ENCODE measurements around the gene FGD5. TPM values are rescaled to one million over a fixed set of nuclear protein-coding genes. Genes with fewer than 3 reads are reported as not detected.

The FGD5 gene
- polyA plus RNA-seq, 1 donor from 2014 or later, result not detected

DNA sequence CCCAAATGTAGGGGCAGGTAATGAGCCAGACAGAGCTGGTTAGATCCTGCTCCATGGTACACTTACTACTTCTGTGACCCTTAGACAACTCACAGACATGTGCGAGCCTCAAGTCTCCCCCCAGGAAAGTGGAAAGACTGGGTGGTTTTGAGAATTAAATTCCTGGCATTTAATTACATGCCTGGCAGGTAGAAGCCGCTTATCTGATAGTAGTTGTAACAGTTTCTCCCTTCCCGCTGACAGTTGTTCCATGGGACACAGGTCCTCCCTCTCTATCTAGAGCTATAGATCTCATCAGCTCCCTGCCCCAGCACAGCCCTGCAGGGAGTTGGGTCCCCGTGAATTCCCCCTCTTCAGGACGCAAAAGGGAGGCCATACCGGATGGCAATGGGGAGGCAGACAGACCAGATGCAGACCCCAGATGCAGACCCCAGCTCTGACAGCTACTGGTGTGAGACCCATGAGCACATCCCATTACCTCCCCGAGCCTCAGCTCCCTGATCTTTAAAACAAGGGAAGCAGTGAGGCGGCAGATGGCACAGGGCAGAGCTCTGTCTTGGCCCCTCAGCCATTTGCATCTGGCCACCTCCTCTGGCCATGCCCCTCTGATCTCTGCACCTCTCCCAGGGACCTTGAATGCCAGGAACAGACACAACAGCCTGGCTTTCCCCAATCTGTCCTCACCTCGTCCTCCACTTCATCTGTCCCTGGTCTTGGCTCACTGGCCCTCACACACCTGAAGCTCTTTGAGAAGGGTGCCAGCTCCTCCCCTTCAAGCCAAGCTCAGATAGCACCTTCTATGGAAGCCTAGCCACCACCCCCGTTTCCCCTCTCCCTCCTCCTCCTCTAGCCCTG, 94.5 kb downstream of the FGD5 start:
- no peaks in the 10 kb centered on the region for H3K36me3 Mint-ChIP-seq
- H3K4me1 Mint-ChIP-seq, result no peaks in the 10 kb centered on the region
- H3K9me3 Mint-ChIP-seq, result no peaks in the 10 kb centered on the region
- no peak overlapping the region for H3K27ac Mint-ChIP-seq
- peaks cover 13% of the 10 kb centered on the region for H3K27me3 Mint-ChIP-seq
- H3K4me3 Mint-ChIP-seq, result no peak overlapping the region

DNA sequence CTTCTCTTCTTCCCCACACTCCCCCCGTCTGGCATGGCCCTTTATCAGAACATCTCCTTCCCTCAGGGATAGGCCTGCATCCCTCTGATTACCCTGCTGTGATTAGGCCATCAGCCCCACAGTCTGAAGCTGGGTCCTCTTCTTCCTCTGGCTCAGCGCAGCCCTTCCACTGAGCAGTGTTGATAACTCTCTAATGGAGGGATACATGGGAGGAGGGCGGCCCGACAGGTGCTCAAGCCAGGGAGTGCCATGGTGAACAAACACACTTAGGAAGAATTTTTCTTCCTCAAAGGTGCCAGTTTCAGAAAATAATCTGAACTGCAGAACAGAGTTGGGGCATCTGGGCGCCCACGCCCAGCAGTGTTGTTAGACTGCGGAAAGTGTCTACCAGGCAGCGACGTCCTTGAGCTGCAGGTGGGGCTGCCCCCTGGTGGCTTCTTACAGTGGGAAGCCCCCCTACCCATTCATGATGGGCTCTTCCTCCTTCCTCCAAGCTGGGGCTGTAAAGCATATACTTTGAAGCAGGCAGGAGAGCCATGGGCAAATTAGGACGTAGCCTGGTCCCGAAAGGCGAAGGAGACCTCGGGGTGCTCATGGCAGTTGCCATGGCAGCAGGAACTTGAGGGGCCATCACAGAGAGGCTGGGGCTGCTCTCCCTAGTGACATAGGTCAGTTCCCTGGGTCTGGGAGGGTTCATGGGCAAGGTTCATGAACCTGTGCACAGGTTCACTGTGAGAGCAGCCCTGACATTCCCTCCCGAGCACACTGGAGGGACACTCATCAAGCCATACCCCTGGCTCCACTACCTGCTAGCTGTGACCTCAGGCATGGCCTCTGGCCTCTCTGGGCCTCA, 95.4 kb downstream of the FGD5 start:
- peaks cover 10% of the 10 kb centered on the region for H3K27me3 Mint-ChIP-seq
- no peaks in the 10 kb centered on the region for H3K9me3 Mint-ChIP-seq
- no peaks in the 10 kb centered on the region for H3K36me3 Mint-ChIP-seq
- no peak overlapping the region for H3K4me3 Mint-ChIP-seq
- no peaks in the 10 kb centered on the region for H3K4me1 Mint-ChIP-seq
- H3K27ac Mint-ChIP-seq, result peak overlapping the region in 1 of 3 donors; percentile 50

DNA sequence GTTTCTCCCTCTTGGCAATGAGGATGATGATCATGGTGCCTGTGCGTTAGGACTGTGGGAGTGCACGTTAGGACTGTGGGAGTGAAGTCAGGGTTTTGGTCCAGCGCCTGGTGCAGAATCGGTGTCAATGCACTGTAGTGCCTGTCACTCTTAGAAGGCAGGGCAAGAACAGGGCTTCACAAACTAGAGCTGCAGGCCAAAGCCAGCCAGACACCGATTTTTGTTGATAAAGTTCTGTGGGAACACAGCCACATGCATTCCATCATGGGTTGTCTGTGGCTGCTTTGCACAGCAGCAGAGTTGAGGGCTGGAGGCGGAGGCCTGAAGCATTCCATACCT, 96.0 kb downstream of the FGD5 start:
- Mint-ChIP-seq H3K4me1 (no peaks in the 10 kb centered on the region), H3K27me3 (peaks cover 7% of the 10 kb centered on the region), H3K9me3 (no peaks in the 10 kb centered on the region), H3K27ac (no peak overlapping the region), H3K4me3 (no peak overlapping the region), H3K36me3 (no peaks in the 10 kb centered on the region)

DNA sequence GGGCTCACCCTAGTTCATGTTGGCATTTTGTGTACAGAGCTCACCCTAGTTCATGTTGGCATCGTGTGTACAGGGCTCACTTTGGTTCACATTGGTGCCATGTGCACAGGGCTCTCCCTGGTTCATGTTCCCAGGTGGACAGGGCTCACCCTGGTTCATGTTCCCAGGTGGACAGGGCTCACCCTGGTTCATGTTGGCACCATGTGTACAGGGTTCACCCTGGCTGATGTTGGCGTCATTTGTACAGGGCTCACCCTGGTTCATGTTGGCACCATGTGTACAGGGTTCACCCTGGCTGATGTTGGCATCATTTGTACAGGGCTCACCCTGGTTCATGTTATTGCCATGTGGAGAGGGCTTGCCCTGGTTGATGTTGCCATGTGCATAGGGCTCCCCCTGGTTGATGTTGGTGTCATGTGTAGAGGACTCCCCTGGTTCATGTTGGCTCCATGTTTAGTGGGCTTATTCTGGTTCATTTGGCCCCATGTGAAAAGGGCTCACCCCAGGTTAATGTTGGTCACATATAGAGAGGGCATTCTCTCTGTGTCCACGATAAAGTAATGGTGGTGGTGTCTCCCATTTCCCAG, 97.0 kb downstream of the FGD5 start:
- Mint-ChIP-seq H3K4me1 (no peaks in the 10 kb centered on the region), H3K27ac (no peak overlapping the region), H3K27me3 (peaks cover 7% of the 10 kb centered on the region), H3K9me3 (no peaks in the 10 kb centered on the region), H3K4me3 (no peak overlapping the region), H3K36me3 (no peaks in the 10 kb centered on the region)

DNA sequence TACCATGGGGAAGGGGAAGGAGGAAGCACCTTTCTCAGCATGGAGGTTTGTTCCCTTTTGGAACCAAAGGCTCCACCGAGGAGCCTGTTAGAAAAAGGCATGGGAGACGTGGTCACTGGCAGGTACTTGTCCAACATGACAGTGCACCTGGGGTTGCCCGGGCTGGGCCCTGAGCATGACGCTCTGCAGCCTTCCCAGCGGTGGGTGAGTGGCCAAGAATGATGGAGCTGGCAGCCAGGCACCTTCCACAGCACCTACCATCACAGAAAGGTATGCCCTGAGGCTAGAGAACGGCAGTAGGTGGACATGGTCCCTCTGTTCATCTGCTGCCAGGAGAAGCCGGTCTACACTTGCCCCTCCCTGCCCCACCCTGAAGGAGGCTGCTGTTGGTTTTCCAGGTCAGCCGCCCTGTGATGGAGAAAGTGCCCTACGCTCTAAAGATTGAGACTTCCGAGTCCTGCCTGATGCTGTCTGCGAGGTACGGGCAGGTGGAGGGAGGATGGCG, 99.6 kb downstream of the FGD5 start:
- peaks cover 4% of the 10 kb centered on the region for H3K27me3 Mint-ChIP-seq
- no peak overlapping the region for H3K27ac Mint-ChIP-seq
- H3K4me1 Mint-ChIP-seq, result no peaks in the 10 kb centered on the region
- H3K9me3 Mint-ChIP-seq, result no peaks in the 10 kb centered on the region
- no peak overlapping the region for H3K4me3 Mint-ChIP-seq
- H3K36me3 Mint-ChIP-seq, result no peaks in the 10 kb centered on the region

DNA sequence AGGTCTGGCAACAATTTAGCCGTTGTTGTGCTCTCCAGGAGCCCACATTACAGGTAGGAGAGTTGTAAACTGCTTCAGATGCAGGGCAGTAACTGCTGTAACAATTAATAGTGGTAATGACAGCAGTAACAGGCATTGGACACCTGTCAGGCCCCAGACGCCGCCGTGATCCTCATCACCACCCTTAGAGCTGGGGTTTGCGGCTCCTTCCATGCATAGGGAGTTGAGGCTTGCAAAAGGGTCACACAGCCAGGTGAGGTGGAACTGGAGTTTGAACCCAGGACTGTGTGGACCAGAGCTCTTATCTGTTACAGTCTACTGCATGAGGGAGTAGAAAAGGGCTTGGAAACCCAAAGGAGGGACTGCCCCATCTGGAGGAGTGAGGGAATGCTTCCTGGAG, 101.8 kb downstream of the FGD5 start:
- H3K27me3 Mint-ChIP-seq, result peaks cover 1% of the 10 kb centered on the region
- no peak overlapping the region for H3K27ac Mint-ChIP-seq
- H3K36me3 Mint-ChIP-seq, result no peaks in the 10 kb centered on the region
- H3K4me1 Mint-ChIP-seq, result no peaks in the 10 kb centered on the region
- H3K9me3 Mint-ChIP-seq, result no peaks in the 10 kb centered on the region
- H3K4me3 Mint-ChIP-seq, result no peak overlapping the region

DNA sequence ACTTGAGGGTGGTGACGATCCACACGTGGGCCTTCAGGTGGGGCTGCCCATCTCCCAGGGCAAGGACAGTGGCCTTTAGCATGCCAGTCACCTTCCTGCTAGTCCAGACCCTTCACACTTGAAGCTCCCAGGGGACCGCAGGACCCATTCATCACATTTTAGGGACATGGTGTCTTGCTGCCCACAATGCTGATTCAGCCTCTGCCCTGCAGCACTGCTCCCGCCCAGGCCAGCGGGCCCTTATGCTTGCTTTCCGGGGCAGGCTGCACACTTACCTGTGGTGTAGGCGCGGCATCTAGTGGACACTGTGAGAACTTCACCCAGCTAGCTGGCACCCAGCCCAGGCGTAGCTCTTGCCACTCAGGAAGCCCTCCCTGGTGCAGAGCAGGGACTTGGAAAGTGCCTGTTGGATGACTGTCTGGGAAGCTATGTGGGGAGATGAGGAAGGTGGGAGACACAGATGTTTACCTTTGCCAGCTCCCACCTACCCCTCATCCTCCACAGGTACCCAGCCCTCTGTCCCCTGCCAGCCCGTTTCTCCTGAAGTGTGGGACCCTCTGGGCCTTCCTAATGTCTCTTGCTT, 102.4 kb downstream of the FGD5 start:
- Mint-ChIP-seq H3K36me3 (no peaks in the 10 kb centered on the region), H3K9me3 (no peaks in the 10 kb centered on the region), H3K4me1 (peaks cover 0 to under 1% (median 0%) of the 10 kb centered on the region in 3 donors), H3K27me3 (peaks cover 1% of the 10 kb centered on the region), H3K4me3 (no peak overlapping the region), H3K27ac (no peak overlapping the region)

DNA sequence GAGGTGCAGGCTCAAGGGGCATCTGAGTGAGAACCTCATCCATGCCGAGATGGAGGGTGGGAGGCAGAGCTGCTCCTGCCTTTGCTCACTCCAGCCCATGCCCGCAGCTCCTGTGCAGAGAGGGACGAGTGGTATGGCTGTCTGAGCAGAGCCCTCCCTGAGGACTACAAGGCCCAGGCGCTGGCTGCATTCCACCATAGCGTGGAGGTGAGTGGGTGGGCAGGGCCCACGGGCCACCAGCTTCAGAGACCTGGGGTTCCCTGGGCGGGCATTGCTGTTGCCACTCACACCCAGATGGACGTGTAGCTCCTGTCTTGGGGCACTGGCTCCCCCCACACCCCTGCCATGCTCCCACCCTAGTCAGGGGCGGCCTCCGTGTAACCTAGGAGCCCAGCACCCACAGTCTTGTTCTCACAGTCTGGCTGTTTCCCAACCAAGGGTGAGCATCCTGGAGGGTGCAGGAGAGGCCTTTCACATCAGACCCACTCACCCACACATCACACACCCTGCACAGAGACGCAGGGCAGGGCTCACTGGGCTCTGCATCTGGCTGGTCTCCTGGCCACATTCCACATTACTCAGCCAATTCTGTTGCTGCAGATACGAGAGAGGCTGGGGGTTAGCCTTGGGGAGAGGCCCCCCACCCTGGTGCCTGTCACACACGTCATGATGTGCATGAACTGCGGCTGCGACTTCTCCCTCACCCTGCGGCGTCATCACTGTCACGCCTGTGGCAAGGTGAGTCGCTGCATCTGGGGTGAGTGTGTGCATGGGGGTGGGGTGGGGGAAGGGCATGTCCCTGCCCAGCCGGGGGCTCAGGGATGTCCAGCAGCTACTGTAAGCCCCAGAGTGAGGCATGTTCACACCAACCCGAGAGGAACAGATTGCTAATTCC, 103.3 kb downstream of the FGD5 start:
- H3K4me1 Mint-ChIP-seq, result peaks cover 0 to 1% (median 0%) of the 10 kb centered on the region in 3 donors
- no peak overlapping the region for H3K4me3 Mint-ChIP-seq
- H3K36me3 Mint-ChIP-seq, result no peaks in the 10 kb centered on the region
- peaks cover under 1% of the 10 kb centered on the region for H3K27me3 Mint-ChIP-seq
- H3K9me3 Mint-ChIP-seq, result no peaks in the 10 kb centered on the region
- peak overlapping the region in 1 of 3 donors; percentile 53 for H3K27ac Mint-ChIP-seq

DNA sequence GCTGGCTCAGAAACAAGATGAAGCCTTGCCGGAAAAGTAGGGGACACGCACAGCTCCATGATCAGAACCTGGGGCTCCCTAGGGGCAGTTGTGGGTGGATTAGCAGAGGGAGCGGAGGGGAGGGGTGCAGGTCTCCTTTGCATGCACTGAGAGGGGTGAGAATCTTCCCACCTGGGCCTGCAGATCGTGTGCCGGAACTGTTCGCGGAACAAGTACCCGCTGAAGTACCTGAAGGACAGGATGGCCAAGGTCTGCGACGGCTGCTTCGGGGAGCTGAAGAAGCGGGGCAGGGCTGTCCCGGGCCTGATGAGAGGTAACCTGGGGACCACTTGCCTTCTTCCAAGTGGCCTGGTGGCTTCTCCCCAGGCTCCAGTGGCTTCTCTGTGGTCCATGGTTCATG, 104.1 kb downstream of the FGD5 start:
- Mint-ChIP-seq H3K9me3 (no peaks in the 10 kb centered on the region), H3K27me3 (no peaks in the 10 kb centered on the region), H3K4me1 (peaks cover 0 to 1% (median 0%) of the 10 kb centered on the region in 3 donors), H3K36me3 (no peaks in the 10 kb centered on the region), H3K4me3 (no peak overlapping the region), H3K27ac (no peak overlapping the region)

DNA sequence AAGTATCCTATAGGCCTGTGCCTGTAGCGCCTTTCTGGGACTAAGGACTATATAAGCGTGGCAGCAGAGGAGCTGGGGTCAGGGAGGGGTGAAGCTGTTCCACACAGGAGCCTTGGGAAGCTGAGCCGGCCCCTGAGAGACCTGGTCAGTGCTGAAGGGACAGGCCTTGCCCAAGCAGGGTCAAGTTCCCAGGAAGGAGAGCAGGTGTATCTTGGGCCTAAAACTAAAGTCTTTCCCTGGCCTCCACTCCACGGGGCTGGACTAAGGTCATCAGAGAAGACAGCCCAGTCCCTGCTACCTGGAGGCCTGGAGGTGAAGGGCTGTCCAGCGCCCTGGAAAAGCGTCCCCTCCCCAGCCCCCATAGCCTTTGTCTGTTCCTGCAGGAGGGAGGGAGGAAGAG, 104.7 kb downstream of the FGD5 start:
- no peaks in the 10 kb centered on the region for H3K27me3 Mint-ChIP-seq
- H3K36me3 Mint-ChIP-seq, result no peaks in the 10 kb centered on the region
- peaks cover 0 to 1% (median 0%) of the 10 kb centered on the region in 3 donors for H3K4me1 Mint-ChIP-seq
- H3K4me3 Mint-ChIP-seq, result no peak overlapping the region
- H3K9me3 Mint-ChIP-seq, result no peaks in the 10 kb centered on the region
- no peak overlapping the region for H3K27ac Mint-ChIP-seq

DNA sequence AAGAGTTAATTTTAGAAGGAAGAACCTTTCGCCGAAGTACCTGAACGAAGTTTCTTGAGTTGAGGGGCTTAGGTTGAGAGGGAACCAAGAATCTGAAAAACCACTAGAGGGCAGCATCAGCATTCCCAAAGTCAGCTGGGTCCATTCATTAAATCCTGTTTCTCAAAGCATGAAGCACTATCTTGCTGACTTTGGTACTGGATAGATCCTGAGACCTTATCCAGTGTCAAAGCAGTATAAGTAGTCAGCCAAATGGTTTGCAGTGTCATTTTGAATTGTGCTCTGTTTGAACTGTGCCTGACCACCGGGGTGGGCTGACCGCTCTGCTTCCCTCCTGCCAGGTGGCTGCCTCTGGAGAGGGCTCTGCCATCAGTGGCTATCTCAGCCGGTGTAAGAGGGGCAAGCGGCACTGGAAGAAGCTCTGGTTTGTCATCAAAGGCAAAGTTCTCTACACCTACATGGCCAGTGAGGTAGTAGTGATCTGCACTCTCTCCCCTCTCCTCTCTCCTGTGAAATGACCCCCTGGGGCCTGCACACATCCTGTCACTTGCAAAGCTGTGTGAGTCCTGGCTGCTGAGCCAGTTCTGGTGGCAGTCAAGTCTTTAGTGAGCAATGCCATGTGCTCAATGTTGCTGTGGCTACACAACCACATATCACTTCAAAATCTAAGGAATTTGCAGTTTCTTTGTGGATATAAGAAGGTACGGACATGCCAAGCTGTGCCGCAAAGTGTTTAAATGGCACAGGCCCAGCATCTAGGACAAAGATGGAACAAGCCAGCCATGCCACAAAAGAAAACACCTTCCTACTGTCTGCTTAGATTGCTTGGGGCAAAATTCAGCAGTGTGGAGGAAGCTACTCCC, 107.2 kb downstream of the FGD5 start:
- no peak overlapping the region for H3K4me3 Mint-ChIP-seq

DNA sequence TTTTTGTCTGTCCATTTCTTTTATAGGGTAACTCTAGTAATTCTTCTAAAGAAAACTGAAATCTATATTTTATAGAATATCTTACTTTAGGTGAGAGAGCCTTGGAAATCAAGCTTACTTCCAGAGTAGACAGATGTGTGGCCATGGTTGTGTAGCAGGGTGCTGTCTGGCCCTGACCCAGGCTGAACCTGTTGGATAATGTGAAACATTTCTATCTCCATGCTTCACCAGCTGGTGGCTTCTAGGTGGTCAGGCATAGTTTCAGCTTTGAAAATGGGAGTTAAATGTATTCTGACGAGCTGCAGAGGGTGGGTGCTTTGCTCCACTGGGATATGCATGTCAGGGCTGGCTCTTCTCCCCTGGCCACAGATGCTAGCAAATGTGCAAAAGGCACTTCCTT, 107.8 kb downstream of the FGD5 start:
- no peaks in the 10 kb centered on the region for H3K36me3 Mint-ChIP-seq
- H3K27me3 Mint-ChIP-seq, result no peaks in the 10 kb centered on the region
- H3K4me1 Mint-ChIP-seq, result peaks cover 0 to 1% (median 0%) of the 10 kb centered on the region in 3 donors
- no peaks in the 10 kb centered on the region for H3K9me3 Mint-ChIP-seq
- no peak overlapping the region for H3K4me3 Mint-ChIP-seq
- no peak overlapping the region for H3K27ac Mint-ChIP-seq

More for the DNA sequence above, 107.2 kb downstream of the FGD5 start:
- Mint-ChIP-seq H3K36me3 (no peaks in the 10 kb centered on the region), H3K27me3 (no peaks in the 10 kb centered on the region), H3K27ac (no peak overlapping the region), H3K9me3 (no peaks in the 10 kb centered on the region), H3K4me1 (peaks cover 0 to 1% (median 0%) of the 10 kb centered on the region in 3 donors)

DNA sequence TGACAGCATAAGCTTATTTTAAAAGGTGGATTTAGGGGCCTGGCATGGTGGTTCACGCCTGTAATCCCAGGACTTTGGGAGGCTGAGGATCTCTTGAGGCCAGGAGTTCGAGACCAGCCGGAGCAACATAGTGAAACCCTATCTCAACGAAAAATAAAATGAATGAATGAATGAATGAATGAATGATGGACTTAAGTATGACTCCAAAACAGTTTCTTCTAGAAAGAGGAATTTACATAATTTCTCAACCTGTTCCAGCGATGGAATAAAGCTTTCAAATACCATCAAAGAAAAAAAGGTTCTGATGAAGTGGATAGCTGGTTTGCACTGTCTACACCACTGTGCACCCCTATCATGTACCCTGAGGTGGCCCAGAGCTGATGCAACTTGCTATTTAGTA, 108.5 kb downstream of the FGD5 start:
- H3K27ac Mint-ChIP-seq, result no peak overlapping the region
- no peaks in the 10 kb centered on the region for H3K27me3 Mint-ChIP-seq
- H3K4me1 Mint-ChIP-seq, result peaks cover 0 to 1% (median 0%) of the 10 kb centered on the region in 3 donors
- H3K4me3 Mint-ChIP-seq, result no peak overlapping the region
- H3K36me3 Mint-ChIP-seq, result no peaks in the 10 kb centered on the region
- no peaks in the 10 kb centered on the region for H3K9me3 Mint-ChIP-seq
